GM21529 (cell line): ENCODE results near the gene SERPINA10.

Experiments
- ATAC-seq: cut with Tn5 transposase; IDR thresholded peaks from one replicate; pipeline ENCODE4 v1.9.1; 2021; ENCODE audit not compliant: unreplicated experiment

Gene SERPINA10

GRCh38 chr14:94292872-94293577, at the start of gene SERPINA10:
Gene SERPINA10, minus strand, starts transcription at chr14:94293268. Its CDS starts 2,675 bp downstream, at chr14:94290593.
- ATAC-seq = no peak

GRCh38 chr14:94342334-94342934, 49.4 kb upstream of the SERPINA10 start:
- ATAC-seq = no peak

- no peak for ATAC-seq
Measured at GRCh38 chr14:94341656-94342333, 48.7 kb upstream of the SERPINA10 start.

- no peak for ATAC-seq
Measured at GRCh38 chr14:94340533-94340932, 47.5 kb upstream of the SERPINA10 start.

- ATAC-seq = no peak
Measured at GRCh38 chr14:94338023-94338422, 45.0 kb upstream of the SERPINA10 start.

GRCh38 chr14:94337274-94337673, 44.2 kb upstream of the SERPINA10 start:
- no peak for ATAC-seq

- ATAC-seq = no peak
Measured at GRCh38 chr14:94334872-94335271, 41.8 kb upstream of the SERPINA10 start.

- ATAC-seq = no peak
Measured at GRCh38 chr14:94332587-94332986, 39.5 kb upstream of the SERPINA10 start.

GRCh38 chr14:94332063-94332583, 39.1 kb upstream of the SERPINA10 start:
- ATAC-seq = no peak

GRCh38 chr14:94331462-94331861, 38.4 kb upstream of the SERPINA10 start:
- no peak for ATAC-seq

- no peak for ATAC-seq
Measured at GRCh38 chr14:94330857-94331256, 37.8 kb upstream of the SERPINA10 start.

- ATAC-seq = no peak
Measured at GRCh38 chr14:94330432-94330831, 37.4 kb upstream of the SERPINA10 start.

GRCh38 chr14:94329857-94330256, 36.8 kb upstream of the SERPINA10 start:
- no peak for ATAC-seq

GRCh38 chr14:94328196-94328595, 35.1 kb upstream of the SERPINA10 start:
- ATAC-seq = no peak

- no peak for ATAC-seq
Measured at GRCh38 chr14:94322648-94323570, 29.8 kb upstream of the SERPINA10 start, which contains the start of gene SERPINA6. Gene SERPINA6, minus strand, starts transcription at chr14:94323336. Its CDS starts 8,688 bp downstream, at chr14:94314648.

GRCh38 chr14:94321421-94322271, 28.6 kb upstream of the SERPINA10 start:
- no peak for ATAC-seq

- ATAC-seq = no peak
Measured at GRCh38 chr14:94320243-94320642, 27.2 kb upstream of the SERPINA10 start.

GRCh38 chr14:94317259-94317658, 24.2 kb upstream of the SERPINA10 start:
- no peak for ATAC-seq

- ATAC-seq = no peak
Measured at GRCh38 chr14:94316692-94317091, 23.6 kb upstream of the SERPINA10 start.

- no peak for ATAC-seq
Measured at GRCh38 chr14:94314890-94315289, 21.8 kb upstream of the SERPINA10 start.
